OCI-LY7 (cell line): ENCODE data around the gene NTHL1. TPM values are rescaled to one million over a fixed set of nuclear protein-coding genes. Genes with fewer than 3 reads are reported as not detected.

Source experiments
- BruUV-seq: library from RNA; stranded (reverse); fragments of 400-500 nt; replicated peaks from 2 replicates; lab custom pipeline; 2021; lab: Mats Ljungman, UMichigan
- CTCF ChIA-PET: fragments of 300-600 bp; sonication (Branson Sonifier 250); formaldehyde crosslinking; loops from one replicate; lab custom pipeline; 2022; ENCODE audit warnings: antibody characterized with exemption; ENCODE audit not compliant: unreplicated experiment; lab: Charles Lee
- POLR2A ChIA-PET: fragments of 300-600 bp; sonication (Branson Sonifier 250); formaldehyde crosslinking; loops from one replicate; lab custom pipeline; 2022; ENCODE audit warnings: antibody characterized with exemption; lab: Charles Lee
- DNase-seq: peaks from one replicate; pipeline ENCODE4 v3.0.0-alpha.2; 2015; ENCODE audit warnings: low spot score
- H2AFZ ChIP-seq: fragments of 200-600 bp; sonication (generic), shearing (Covaris generic); 2 replicates; pipeline ENCODE4 v1.6.1; 2014; ENCODE audit warnings: mild to moderate bottlenecking, antibody characterized with exemption, low read length, moderate library complexity
- H3K27ac ChIP-seq: fragments of 200-600 bp; sonication (generic); 2 replicates; pipeline ENCODE4 v1.5.1; 2014; ENCODE audit warnings: mixed run types, low read depth, mild to moderate bottlenecking, moderate library complexity, low read length, inconsistent platforms; ENCODE audit not compliant: poor library complexity, severe bottlenecking
- H3K36me3 ChIP-seq: fragments of 200-600 bp; sonication (generic); 2 replicates; pipeline ENCODE4 v1.6.1; 2014; ENCODE audit warnings: mild to moderate bottlenecking, antibody characterized with exemption, low read length, moderate library complexity, mixed read lengths; ENCODE audit not compliant: insufficient read depth
- H3K4me1 ChIP-seq: fragments of 200-600 bp; sonication (generic); 2 replicates; pipeline ENCODE4 v1.5.1; 2014; ENCODE audit warnings: mild to moderate bottlenecking, low read length; ENCODE audit not compliant: insufficient read depth, poor library complexity, severe bottlenecking
- H3K4me2 ChIP-seq: fragments of 200-600 bp; sonication (generic); 2 replicates; pipeline ENCODE4 v1.6.1; 2014; ENCODE audit warnings: mild to moderate bottlenecking, low read length
- H3K4me3 ChIP-seq: fragments of 200-600 bp; sonication (generic); 2 replicates; pipeline ENCODE4 v1.5.1; 2014; ENCODE audit warnings: mild to moderate bottlenecking, low read depth, low read length; ENCODE audit not compliant: poor library complexity, severe bottlenecking
- H3K79me2 ChIP-seq: fragments of 200-600 bp; sonication (generic); 2 replicates; pipeline ENCODE4 v1.6.1; 2016; ENCODE audit warnings: low read depth, mild to moderate bottlenecking, low read length, moderate library complexity, mixed read lengths; ENCODE audit not compliant: insufficient read depth
- H3K9me2 ChIP-seq: fragments of 200-600 bp; sonication (generic); 2 replicates; pipeline ENCODE4 v1.6.1; 2016; ENCODE audit warnings: mild to moderate bottlenecking, low read length, mixed read lengths; ENCODE audit not compliant: insufficient read depth
- H3K9me3 ChIP-seq: fragments of 200-600 bp; sonication (generic); 2 replicates; pipeline ENCODE4 v1.6.1; 2014; ENCODE audit warnings: mild to moderate bottlenecking, mixed run types, low read length, mixed read lengths
- H4K20me1 ChIP-seq: fragments of 200-600 bp; sonication (generic); 2 replicates; pipeline ENCODE4 v1.6.1; 2014; ENCODE audit warnings: mild to moderate bottlenecking, antibody characterized with exemption, low read length, moderate library complexity, mixed read lengths; ENCODE audit not compliant: insufficient read depth
- CTCF ChIP-seq: fragments of 200-600 bp; sonication (generic); conservative IDR thresholded peaks from 2 replicates; pipeline ENCODE4 v1.5.1; 2014; ENCODE audit warnings: mild to moderate bottlenecking, antibody characterized with exemption, low read length, moderate library complexity, mixed read lengths
- EZH2phosphoT487 ChIP-seq: fragments of 200-600 bp; sonication (generic); IDR thresholded peaks from 2 replicates; pipeline ENCODE4 v1.6.1; 2018; ENCODE audit warnings: low read depth, borderline replicate concordance, mild to moderate bottlenecking, mixed run types, antibody characterized with exemption, low read length, moderate library complexity, mixed read lengths
- intact Hi-C: fragments of 100-400 bp; cut with micrococcal nuclease; formaldehyde crosslinking; loops from one replicate; pipeline ENCODE4 v1.10.0; 2022; ENCODE audit not compliant: unreplicated experiment
- total RNA-seq, 2 experiments: library from RNA; depleted of rRNA in 1 of 2; stranded (reverse); fragments of >200 nt in 1 of 2; shearing (Covaris generic) in 1 of 2; gene quantifications; 2 replicates each; pipeline ENCODE4 v1.2.3, GENCODE V29; 2014 to 2022

The NTHL1 gene
- total RNA-seq, 2 experiments from 2014 or later = 51.5 to 56.2 TPM

- Histone ChIP-seq H3K79me2 (no peaks in the 10 kb centered on the region), H2AFZ (no peak overlapping the region), H3K4me1 (peaks cover 6% of the 10 kb centered on the region), H3K27ac (no peak overlapping the region), H3K36me3 (peaks cover 44% of the 10 kb centered on the region; the same call in 1 of the 2 replicates), H3K4me2 (no peak overlapping the region), H3K9me2 (no peaks in the 10 kb centered on the region), H4K20me1 (no peaks in the 10 kb centered on the region), H3K9me3 (no peaks in the 10 kb centered on the region), H3K4me3 (no peak overlapping the region)
- intact Hi-C loops = no loop called here
- TF ChIP-seq EZH2phosphoT487 (no peak), CTCF (no peak)
- no peak for DNase-seq
- BruUV-seq = TSS peak; percentile 76
- ChIA-PET CTCF (interaction anchor here (0.6 kb wide), 1 partner anchor 52 kb away, joined by 3 read pairs; no protein-coding TSS in a partner anchor), POLR2A (no interaction called here)
These were observed 40.4 kb upstream of the NTHL1 start for GRCh38 chr16:2087748-2088631.

GRCh38 chr16:2086812-2087747, 39.4 kb upstream of the NTHL1 start:
- TF ChIP-seq CTCF (no peak), EZH2phosphoT487 (no peak)
- Histone ChIP-seq H3K4me2 (no peak overlapping the region), H3K9me3 (no peaks in the 10 kb centered on the region), H3K79me2 (no peaks in the 10 kb centered on the region), H3K9me2 (no peaks in the 10 kb centered on the region), H3K36me3 (peaks cover 50% of the 10 kb centered on the region; the same call in 1 of the 2 replicates), H2AFZ (no peak overlapping the region), H4K20me1 (no peaks in the 10 kb centered on the region), H3K4me3 (no peak overlapping the region), H3K4me1 (peaks cover 6% of the 10 kb centered on the region), H3K27ac (no peak overlapping the region)
- BruUV-seq = no TSS peak
- peak; percentile 25 for DNase-seq
- intact Hi-C loops = no loop called here
- POLR2A ChIA-PET = no interaction called here
- CTCF ChIA-PET = no interaction called here
